HepG2 (cell line): Measurements from ENCODE around the gene CEP131. TPM values are rescaled to one million over a fixed set of nuclear protein-coding genes. Genes with fewer than 3 reads are reported as not detected.

Source experiments
- AKAP8 ChIP-seq: sonication (generic); formaldehyde crosslinking; IDR thresholded peaks from 2 replicates; pipeline ENCODE4 v1.5.1; 2020; ENCODE audit warnings: mild to moderate bottlenecking, missing genetic modification reagents
- EEA1 ChIP-seq: sonication (generic); formaldehyde crosslinking; IDR thresholded peaks from 2 replicates; pipeline ENCODE4 v1.5.1; 2020; ENCODE audit warnings: mild to moderate bottlenecking, missing genetic modification reagents, borderline replicate concordance
- FOXP1 ChIP-seq, 2 experiments: fragments of 450-650 bp in 1 of 2; IDR thresholded peaks; 2 replicates each; pipeline ENCODE4 v1.6.1; 2017 to 2018; ENCODE audit warnings: antibody characterized with exemption in 1 of 2
- FOXP4 ChIP-seq: sonication (generic); formaldehyde crosslinking; IDR thresholded peaks from 2 replicates; pipeline ENCODE4 v1.4.0; 2020; ENCODE audit warnings: missing genetic modification reagents
- MAZ ChIP-seq, 2 experiments: sonication (generic) in 1 of 2; formaldehyde crosslinking in 1 of 2; IDR thresholded peaks; 2 replicates each; pipeline versions ENCODE4 v1.5.0 to v1.6.1; 2012 to 2020; ENCODE audit warnings: low read depth in 2 of 2, mild to moderate bottlenecking in 2 of 2, borderline replicate concordance in 1 of 2, improper control_type of control experiment in 1 of 2, low read length in 1 of 2, missing genetic modification reagents in 1 of 2, moderate library complexity in 1 of 2
- MXD3 ChIP-seq: IDR thresholded peaks from 2 replicates; pipeline ENCODE4 v1.6.1; 2016; ENCODE audit warnings: mild to moderate bottlenecking, missing biosample characterization, missing genetic modification reagents
- NCOA5 ChIP-seq: sonication (generic); formaldehyde crosslinking; IDR thresholded peaks from 2 replicates; pipeline ENCODE4 v1.4.0; 2020; ENCODE audit warnings: missing genetic modification reagents
- NRL ChIP-seq: sonication (generic); formaldehyde crosslinking; IDR thresholded peaks from 2 replicates; pipeline ENCODE4 v1.5.0; 2020; ENCODE audit warnings: missing genetic modification reagents, mild to moderate bottlenecking, moderate library complexity, borderline replicate concordance
- PATZ1 ChIP-seq: sonication (generic); formaldehyde crosslinking; IDR thresholded peaks from 2 replicates; pipeline ENCODE4 v1.4.0; 2020; ENCODE audit warnings: missing genetic modification reagents
- PRMT3 ChIP-seq: sonication (generic); formaldehyde crosslinking; IDR thresholded peaks from 2 replicates; pipeline ENCODE4 v1.8.1; 2022; ENCODE audit warnings: low read depth, mild to moderate bottlenecking, moderate library complexity, missing genetic modification reagents, borderline replicate concordance
- RBFOX2 ChIP-seq: fragments of 200-400 bp; formaldehyde crosslinking; IDR thresholded peaks from 2 replicates; pipeline ENCODE4 v1.6.1; 2017; ENCODE audit warnings: low read depth, mild to moderate bottlenecking, low read length
- RXRA ChIP-seq: sonication (generic); formaldehyde crosslinking; IDR thresholded peaks from 2 replicates; pipeline ENCODE4 v1.5.1; 2020; ENCODE audit warnings: missing genetic modification reagents
- RXRB ChIP-seq: IDR thresholded peaks from 2 replicates; pipeline ENCODE4 v1.6.1; 2016; ENCODE audit warnings: borderline replicate concordance, missing genetic modification reagents, missing compliant biosample characterization
- SSRP1 ChIP-seq: IDR thresholded peaks from 2 replicates; pipeline ENCODE4 v1.6.1; 2016; ENCODE audit warnings: control low read depth
- TP53 ChIP-seq: sonication (generic); formaldehyde crosslinking; conservative IDR thresholded peaks from 2 replicates; pipeline ENCODE4 v1.4.0; 2020; ENCODE audit warnings: missing genetic modification reagents
- YY1 ChIP-seq: IDR thresholded peaks from 2 replicates; pipeline ENCODE4 v1.6.1; 2011; ENCODE audit warnings: low read length, low read depth, moderate library complexity, mild to moderate bottlenecking; ENCODE audit not compliant: insufficient read depth, insufficient replicate concordance
- ZNF451 ChIP-seq: sonication (generic); formaldehyde crosslinking; IDR thresholded peaks from 2 replicates; pipeline ENCODE4 v1.5.0; 2020; ENCODE audit warnings: mild to moderate bottlenecking, missing genetic modification reagents
- ZNF589 ChIP-seq: sonication (generic); formaldehyde crosslinking; conservative IDR thresholded peaks from 2 replicates; pipeline ENCODE4 v1.8.0; 2022; ENCODE audit warnings: mild to moderate bottlenecking, moderate library complexity, missing genetic modification reagents
- ZNF678 ChIP-seq: sonication (generic); formaldehyde crosslinking; IDR thresholded peaks from 2 replicates; pipeline ENCODE4 v1.4.0; 2020; ENCODE audit warnings: mild to moderate bottlenecking, missing genetic modification reagents
- ZNF691 ChIP-seq: sonication (generic); formaldehyde crosslinking; IDR thresholded peaks from 2 replicates; pipeline ENCODE4 v1.4.0; 2020; ENCODE audit warnings: missing genetic modification reagents, low read depth, mild to moderate bottlenecking, borderline replicate concordance
- ZNF883 ChIP-seq: sonication (generic); formaldehyde crosslinking; IDR thresholded peaks from 2 replicates; pipeline ENCODE4 v1.5.1; 2020; ENCODE audit warnings: mild to moderate bottlenecking, missing genetic modification reagents; ENCODE audit errors: not compliant biosample characterization
- polyA plus RNA-seq, 8 experiments: library from polyadenylated mRNA; depleted of rRNA in 3 of 8; stranded (reverse) in 7 of 8; unstranded in 1 of 8; fragments of >200 nt; fragmentation: Illumina TruSeq in 4 of 8; extraction: Trizol in 4 of 8; gene quantifications; 2 replicates each; pipeline versions ENCODE4 v1.2.1 to v1.2.3, GENCODE V29; 2011 to 2016; ENCODE audit warnings: low read depth in 4 of 8, missing spikeins in 1 of 8, mixed read lengths in 1 of 8; ENCODE audit not compliant: insufficient read depth in 1 of 8
- total RNA-seq, 5 experiments: library from RNA; depleted of rRNA; stranded (reverse); fragments of >200 nt; fragmentation: Illumina TruSeq; extraction: Trizol; gene quantifications; 2 replicates each; pipeline ENCODE4 v1.2.3, GENCODE V29; 2016; ENCODE audit warnings: low read depth in 1 of 5

The CEP131 gene
- total and polyA plus RNA-seq, 2 of the 13 experiments (the other 11 are each of a cell fraction or from before 2014, with no cell fraction given), result 5.0 to 16.8 TPM

GRCh38 chr17:81241648-81242420 lies 19.1 kb upstream of the CEP131 start (continued):
- TF ChIP-seq RXRA (CRISPR knock-in tag) (peak; percentile 75), ZNF451 (CRISPR knock-in tag) (peak; percentile 27; the same call in 1 of the 2 replicates), EEA1 (CRISPR knock-in tag) (peak; percentile 58; the same call in 1 of the 2 replicates), NRL (CRISPR knock-in tag) (peak; percentile 17; the same call in 1 of the 2 replicates), ZNF589 (CRISPR knock-in tag) (no peak), RBFOX2 (peak; percentile 82), TP53 (no peak), FOXP4 (no peak), ZNF691 (CRISPR knock-in tag) (peak; percentile 79; the same call in 1 of the 2 replicates), YY1 (peak; percentile 51), PRMT3 (0 out of 2 replicates have a peak, but pooled peaks have one; percentile 68), MAZ (IDR thresholded peaks at IDR 0.05; ENCODE audit: borderline replicate concordance, low read depth, low read length) (peak; percentile 38; the same call in 1 of the 2 replicates), MAZ (CRISPR knock-in tag; IDR thresholded peaks at IDR 0.05; ENCODE audit: low read depth) (no peak; the same call in none of the 2 replicates), ZNF678 (CRISPR knock-in tag) (peak; percentile 24; the same call in 1 of the 2 replicates), RXRB (0 out of 2 replicates have a peak, but pooled peaks have one; percentile 13), PATZ1 (CRISPR knock-in tag) (peak; percentile 81), SSRP1 (CRISPR knock-in tag) (0 out of 2 replicates have a peak, but pooled peaks have one; percentile 27), NCOA5 (CRISPR knock-in tag) (no peak), FOXP1 (IDR thresholded peaks at IDR 0.05) (no peak), FOXP1 (CRISPR knock-in tag; IDR thresholded peaks at IDR 0.05) (no peak), MXD3 (0 out of 2 replicates have a peak, but pooled peaks have one; percentile 6), AKAP8 (peak; percentile 51; the same call in 1 of the 2 replicates), ZNF883 (peak; percentile 2)
